HEK293 (cell line): ENCODE measurements around the gene ACOT7.

Experiments used
- CTCF ChIA-PET: fragments of 350-600 bp; formaldehyde crosslinking; extraction: SDS; loops from one replicate; lab custom pipeline; 2021; ENCODE audit warnings: antibody characterized with exemption; lab: Yijun Ruan, JAX
- POLR2A ChIA-PET: fragments of 300-600 bp; formaldehyde crosslinking; extraction: SDS; loops from one replicate; lab custom pipeline; 2020; ENCODE audit warnings: antibody characterized with exemption, inconsistent platforms; lab: Yijun Ruan, JAX
- H3K27ac ChIP-seq: fragments of 200-500 bp; sonication (Bioruptor generic); 2 replicates; pipeline ENCODE4 v1.5.1; 2014; ENCODE audit warnings: low read depth, low read length, control low read depth, inconsistent platforms; ENCODE audit errors: extremely low read depth
- H3K36me3 ChIP-seq, 2 experiments: fragments of 200-500 bp in 1 of 2; sonication (Bioruptor generic) in 1 of 2; 1 replicate in 1 of 2; 2 replicates in 1 of 2; pipeline ENCODE4 v1.5.1; 2014 to 2017; ENCODE audit warnings: inconsistent platforms in 2 of 2, low read length in 2 of 2; ENCODE audit not compliant: control insufficient read depth in 2 of 2, insufficient read depth in 1 of 2
- H3K4me1 ChIP-seq: fragments of 200-500 bp; sonication (Bioruptor generic); 2 replicates; pipeline ENCODE4 v1.5.1; 2014; ENCODE audit warnings: mild to moderate bottlenecking, low read length, inconsistent platforms; ENCODE audit not compliant: control insufficient read depth, insufficient read depth
- H3K4me3 ChIP-seq: 2 replicates; pipeline ENCODE4 v1.5.1; 2011; ENCODE audit warnings: low read depth, mild to moderate bottlenecking, control low read depth, low read length, moderate library complexity
- H3K9me3 ChIP-seq: fragments of 200-500 bp; sonication (Bioruptor generic); 2 replicates; pipeline ENCODE4 v1.5.1; 2014; ENCODE audit warnings: low read depth, low read length, inconsistent platforms; ENCODE audit not compliant: control insufficient read depth, insufficient read depth
- GLIS1 ChIP-seq: fragments of 450-650 bp; formaldehyde crosslinking; IDR thresholded peaks from 2 replicates; pipeline ENCODE4 v1.5.1; 2016; ENCODE audit warnings: missing biosample characterization, missing genetic modification characterization
- HOXC10 ChIP-seq: sonication (generic); formaldehyde crosslinking; IDR thresholded peaks from 2 replicates; pipeline ENCODE4 v1.8.1; 2023; ENCODE audit warnings: mild to moderate bottlenecking, missing genetic modification reagents
- SP2 ChIP-seq: fragments of 450-650 bp; formaldehyde crosslinking; IDR thresholded peaks from 2 replicates; pipeline ENCODE4 v1.5.1; 2016; ENCODE audit warnings: missing biosample characterization, missing genetic modification characterization
- SP7 ChIP-seq: fragments of 450-650 bp; formaldehyde crosslinking; IDR thresholded peaks from 2 replicates; pipeline ENCODE4 v1.5.1; 2016; ENCODE audit warnings: missing biosample characterization, missing genetic modification characterization
- YY1 ChIP-seq: fragments of 450-650 bp; formaldehyde crosslinking; IDR thresholded peaks from 2 replicates; pipeline ENCODE4 v1.5.1; 2018; ENCODE audit warnings: missing biosample characterization, missing genetic modification characterization
- ZBTB48 ChIP-seq: fragments of 450-650 bp; formaldehyde crosslinking; IDR thresholded peaks from 2 replicates; pipeline ENCODE4 v1.5.1; 2016; ENCODE audit warnings: missing biosample characterization, missing genetic modification characterization
- ZNF10 ChIP-seq: fragments of 450-650 bp; formaldehyde crosslinking; IDR thresholded peaks from 2 replicates; pipeline ENCODE4 v1.5.1; 2017; ENCODE audit warnings: missing biosample characterization, missing genetic modification characterization
- ZNF214 ChIP-seq: fragments of 450-650 bp; formaldehyde crosslinking; IDR thresholded peaks from 2 replicates; pipeline ENCODE4 v1.5.1; 2017; ENCODE audit warnings: missing biosample characterization, mild to moderate bottlenecking, missing genetic modification characterization, borderline replicate concordance
- ZNF221 ChIP-seq: fragments of 450-650 bp; formaldehyde crosslinking; IDR thresholded peaks from 2 replicates; pipeline ENCODE4 v1.5.1; 2017; ENCODE audit warnings: missing biosample characterization, missing genetic modification characterization, borderline replicate concordance
- ZNF335 ChIP-seq: fragments of 450-650 bp; formaldehyde crosslinking; conservative IDR thresholded peaks from 2 replicates; pipeline ENCODE4 v1.5.1; 2016; ENCODE audit warnings: missing biosample characterization, missing genetic modification characterization
- ZNF596 ChIP-seq: fragments of 450-650 bp; IDR thresholded peaks from 2 replicates; pipeline ENCODE4 v1.5.0; 2018; ENCODE audit warnings: missing biosample characterization, mild to moderate bottlenecking, missing genetic modification characterization, moderate library complexity
- ZNF776 ChIP-seq: fragments of 450-650 bp; formaldehyde crosslinking; IDR thresholded peaks from 2 replicates; pipeline ENCODE4 v1.5.0; 2017; ENCODE audit warnings: missing biosample characterization, missing genetic modification characterization, borderline replicate concordance
- TF ChIP-seq, protein P1 (sequence below): fragments of 450-650 bp; formaldehyde crosslinking; IDR thresholded peaks from 2 replicates; pipeline ENCODE4; 2016; ENCODE audit warnings: missing biosample characterization, missing genetic modification characterization
- TF ChIP-seq, protein P2 (sequence below): fragments of 450-650 bp; formaldehyde crosslinking; IDR thresholded peaks from 2 replicates; pipeline ENCODE4 v1.5.1; 2016; ENCODE audit warnings: missing biosample characterization, missing genetic modification characterization
- TF ChIP-seq, protein P3 (sequence below): fragments of 450-650 bp; formaldehyde crosslinking; conservative IDR thresholded peaks from 2 replicates; pipeline ENCODE4 v1.5.1; 2016; ENCODE audit warnings: low read depth, missing biosample characterization, missing genetic modification characterization
- TF ChIP-seq, protein P4 (sequence below): fragments of 450-650 bp; formaldehyde crosslinking; IDR thresholded peaks from 2 replicates; pipeline ENCODE4 v1.5.1; 2016; ENCODE audit warnings: missing biosample characterization, missing genetic modification characterization
- TF ChIP-seq, protein P5 (sequence below): fragments of 450-650 bp; formaldehyde crosslinking; IDR thresholded peaks from 2 replicates; pipeline ENCODE4 v1.5.1; 2016; ENCODE audit warnings: missing biosample characterization, missing genetic modification characterization

Gene ACOT7

DNA sequence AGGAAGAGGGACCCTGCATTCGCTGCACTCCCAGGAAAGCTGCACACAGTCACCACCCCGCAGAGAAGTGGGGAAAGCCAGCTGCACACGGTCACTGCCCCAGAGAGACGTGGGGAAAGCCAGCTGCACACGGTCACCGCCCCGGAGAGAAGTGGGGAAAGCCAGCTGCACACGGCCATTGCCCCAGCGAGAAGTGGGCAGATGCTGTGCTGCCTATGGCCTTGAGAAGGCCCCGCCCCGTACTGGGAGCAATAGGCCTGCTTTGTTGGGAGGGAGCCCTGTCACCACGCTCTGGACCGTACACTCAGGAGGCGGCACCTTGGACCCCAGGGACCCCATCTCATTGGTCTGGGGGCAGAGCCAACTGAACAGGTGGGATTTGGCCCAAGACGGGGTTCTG is 128.4 kb downstream of the ACOT7 start:
- Histone ChIP-seq H3K27ac (no peak overlapping the region), H3K9me3 (no peaks in the 10 kb centered on the region), H3K4me3 (no peak overlapping the region), H3K4me1 (peaks cover 6% of the 10 kb centered on the region; the same call in 1 of the 2 replicates), H3K36me3 (peaks cover 0 to 16% of the 10 kb centered on the region in 2 experiments; a peak in 1 of 3 replicates)
- TF ChIP-seq ZBTB48 (tag by site-specific recombination): no peak
- TF ChIP-seq SP2 (tag by site-specific recombination): peak; percentile 24; the same call in 1 of the 2 replicates
- ChIA-PET CTCF (interaction anchor here (1.3 kb wide), 1 partner anchor 26 kb away, joined by 5 read pairs; no protein-coding TSS in a partner anchor), POLR2A (interaction anchor here (0.6 kb wide), 1 partner anchor 242 kb away, joined by 5 read pairs; no protein-coding TSS in a partner anchor)

DNA sequence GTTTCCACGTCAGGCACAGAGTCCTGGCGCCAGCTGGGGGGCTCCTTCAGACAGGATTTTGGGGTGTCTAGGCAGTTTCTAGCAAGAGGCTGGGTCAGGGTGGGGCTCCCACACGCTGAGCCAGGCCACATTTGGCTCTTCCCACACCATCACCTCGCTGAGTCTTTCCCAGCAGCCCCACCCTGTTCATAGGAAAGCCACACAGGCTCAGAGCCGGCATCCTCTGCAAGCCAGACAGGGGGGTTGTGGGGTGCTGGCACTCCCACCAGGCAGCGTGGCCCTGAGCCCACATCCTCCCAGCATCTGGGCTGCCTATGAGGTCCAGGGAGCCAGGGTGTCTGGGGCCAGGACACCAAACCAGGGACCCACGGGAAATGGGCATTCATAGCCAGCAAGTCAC is 129.9 kb downstream of the ACOT7 start:
- H3K27ac ChIP-seq: no peak overlapping the region
- H3K36me3 ChIP-seq: peaks cover 0 to 16% of the 10 kb centered on the region in 2 experiments; a peak in 1 of 3 replicates
- H3K4me1 ChIP-seq: 0 out of 2 replicates have a peak, but pooled peaks cover 2% of the 10 kb centered on the region
- POLR2A ChIA-PET: no interaction called here
- no peak overlapping the region for H3K4me3 ChIP-seq
- no peak for TF ChIP-seq ZNF335 (tag by site-specific recombination)
- TF ChIP-seq, all 188 proteins: peak for 0
- CTCF ChIA-PET: no interaction called here
- H3K9me3 ChIP-seq: no peaks in the 10 kb centered on the region

DNA sequence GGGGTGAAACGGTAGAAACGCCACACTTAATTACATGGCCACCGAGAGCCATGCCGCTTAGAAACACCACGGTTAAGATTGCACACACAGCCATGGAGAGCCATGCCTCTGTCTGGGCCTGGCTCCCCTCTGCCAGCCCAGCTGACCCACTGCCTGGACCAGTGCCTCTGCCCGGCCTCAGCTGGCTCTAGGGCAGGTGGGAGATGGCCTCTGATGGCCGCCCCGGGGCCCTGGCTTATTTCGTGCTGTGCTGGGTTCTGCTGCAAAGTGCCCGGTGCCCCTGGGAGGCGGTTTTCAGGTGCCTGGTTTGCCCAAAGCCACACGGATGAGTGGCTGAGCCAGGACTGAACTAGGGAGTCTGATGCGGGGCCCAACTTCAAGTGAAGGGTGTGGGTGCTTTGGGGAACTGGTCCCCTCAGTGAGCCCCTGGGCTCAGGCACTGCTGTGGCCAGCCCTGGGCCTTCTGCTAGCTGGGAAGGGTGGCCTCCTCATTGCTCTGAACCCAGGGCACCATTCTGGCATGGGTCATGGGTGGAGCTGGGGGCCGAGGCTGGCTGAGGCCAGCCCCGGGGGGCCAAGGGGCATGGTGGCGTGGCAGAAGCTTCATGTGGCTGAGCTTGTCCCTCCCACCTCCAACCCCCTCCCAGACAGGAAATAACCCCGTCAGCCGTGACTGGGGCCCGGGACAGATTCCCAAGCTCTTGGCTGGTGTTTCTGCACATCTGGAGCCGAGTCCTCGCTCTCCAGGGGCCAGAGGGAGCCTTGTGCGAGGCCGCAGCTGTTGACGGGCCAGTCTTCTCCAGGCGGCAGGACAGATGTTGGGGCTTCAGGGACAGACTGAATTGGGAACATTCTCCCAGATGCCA is 130.8 kb downstream of the ACOT7 start:
- Histone ChIP-seq H3K27ac (no peak overlapping the region), H3K4me3 (no peak overlapping the region), H3K4me1 (0 out of 2 replicates have a peak, but pooled peaks cover 2% of the 10 kb centered on the region), H3K36me3 (peaks cover 0 to 16% of the 10 kb centered on the region in 2 experiments; a peak in 1 of 3 replicates), H3K9me3 (no peaks in the 10 kb centered on the region)
- CTCF ChIA-PET: no interaction called here
- POLR2A ChIA-PET: no interaction called here
- no peak for TF ChIP-seq SP7
- TF ChIP-seq, protein P1, sequence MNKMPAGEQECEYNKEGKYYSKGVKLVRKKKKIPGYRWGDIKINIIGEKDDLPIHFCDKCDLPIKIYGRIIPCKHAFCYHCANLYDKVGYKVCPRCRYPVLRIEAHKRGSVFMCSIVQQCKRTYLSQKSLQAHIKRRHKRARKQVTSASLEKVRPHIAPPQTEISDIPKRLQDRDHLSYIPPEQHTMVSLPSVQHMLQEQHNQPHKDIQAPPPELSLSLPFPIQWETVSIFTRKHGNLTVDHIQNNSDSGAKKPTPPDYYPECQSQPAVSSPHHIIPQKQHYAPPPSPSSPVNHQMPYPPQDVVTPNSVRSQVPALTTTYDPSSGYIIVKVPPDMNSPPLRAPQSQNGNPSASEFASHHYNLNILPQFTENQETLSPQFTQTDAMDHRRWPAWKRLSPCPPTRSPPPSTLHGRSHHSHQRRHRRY (tag by site-specific recombination): no peak
- TF ChIP-seq ZNF221 (tag by site-specific recombination): no peak
- peak; percentile 29; the same call in 1 of the 2 replicates for TF ChIP-seq YY1 (tag by site-specific recombination)
- no peak for TF ChIP-seq ZNF214
- no peak for TF ChIP-seq ZNF776 (tag by site-specific recombination)
- no peak for TF ChIP-seq ZNF596 (tag by site-specific recombination)
- TF ChIP-seq, protein P2, sequence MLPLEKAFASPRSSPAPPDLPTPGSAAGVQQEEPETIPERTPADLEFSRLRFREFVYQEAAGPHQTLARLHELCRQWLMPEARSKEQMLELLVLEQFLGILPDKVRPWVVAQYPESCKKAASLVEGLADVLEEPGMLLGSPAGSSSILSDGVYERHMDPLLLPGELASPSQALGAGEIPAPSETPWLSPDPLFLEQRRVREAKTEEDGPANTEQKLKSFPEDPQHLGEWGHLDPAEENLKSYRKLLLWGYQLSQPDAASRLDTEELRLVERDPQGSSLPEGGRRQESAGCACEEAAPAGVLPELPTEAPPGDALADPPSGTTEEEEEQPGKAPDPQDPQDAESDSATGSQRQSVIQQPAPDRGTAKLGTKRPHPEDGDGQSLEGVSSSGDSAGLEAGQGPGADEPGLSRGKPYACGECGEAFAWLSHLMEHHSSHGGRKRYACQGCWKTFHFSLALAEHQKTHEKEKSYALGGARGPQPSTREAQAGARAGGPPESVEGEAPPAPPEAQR (tag by site-specific recombination): no peak
- TF ChIP-seq, protein P3, sequence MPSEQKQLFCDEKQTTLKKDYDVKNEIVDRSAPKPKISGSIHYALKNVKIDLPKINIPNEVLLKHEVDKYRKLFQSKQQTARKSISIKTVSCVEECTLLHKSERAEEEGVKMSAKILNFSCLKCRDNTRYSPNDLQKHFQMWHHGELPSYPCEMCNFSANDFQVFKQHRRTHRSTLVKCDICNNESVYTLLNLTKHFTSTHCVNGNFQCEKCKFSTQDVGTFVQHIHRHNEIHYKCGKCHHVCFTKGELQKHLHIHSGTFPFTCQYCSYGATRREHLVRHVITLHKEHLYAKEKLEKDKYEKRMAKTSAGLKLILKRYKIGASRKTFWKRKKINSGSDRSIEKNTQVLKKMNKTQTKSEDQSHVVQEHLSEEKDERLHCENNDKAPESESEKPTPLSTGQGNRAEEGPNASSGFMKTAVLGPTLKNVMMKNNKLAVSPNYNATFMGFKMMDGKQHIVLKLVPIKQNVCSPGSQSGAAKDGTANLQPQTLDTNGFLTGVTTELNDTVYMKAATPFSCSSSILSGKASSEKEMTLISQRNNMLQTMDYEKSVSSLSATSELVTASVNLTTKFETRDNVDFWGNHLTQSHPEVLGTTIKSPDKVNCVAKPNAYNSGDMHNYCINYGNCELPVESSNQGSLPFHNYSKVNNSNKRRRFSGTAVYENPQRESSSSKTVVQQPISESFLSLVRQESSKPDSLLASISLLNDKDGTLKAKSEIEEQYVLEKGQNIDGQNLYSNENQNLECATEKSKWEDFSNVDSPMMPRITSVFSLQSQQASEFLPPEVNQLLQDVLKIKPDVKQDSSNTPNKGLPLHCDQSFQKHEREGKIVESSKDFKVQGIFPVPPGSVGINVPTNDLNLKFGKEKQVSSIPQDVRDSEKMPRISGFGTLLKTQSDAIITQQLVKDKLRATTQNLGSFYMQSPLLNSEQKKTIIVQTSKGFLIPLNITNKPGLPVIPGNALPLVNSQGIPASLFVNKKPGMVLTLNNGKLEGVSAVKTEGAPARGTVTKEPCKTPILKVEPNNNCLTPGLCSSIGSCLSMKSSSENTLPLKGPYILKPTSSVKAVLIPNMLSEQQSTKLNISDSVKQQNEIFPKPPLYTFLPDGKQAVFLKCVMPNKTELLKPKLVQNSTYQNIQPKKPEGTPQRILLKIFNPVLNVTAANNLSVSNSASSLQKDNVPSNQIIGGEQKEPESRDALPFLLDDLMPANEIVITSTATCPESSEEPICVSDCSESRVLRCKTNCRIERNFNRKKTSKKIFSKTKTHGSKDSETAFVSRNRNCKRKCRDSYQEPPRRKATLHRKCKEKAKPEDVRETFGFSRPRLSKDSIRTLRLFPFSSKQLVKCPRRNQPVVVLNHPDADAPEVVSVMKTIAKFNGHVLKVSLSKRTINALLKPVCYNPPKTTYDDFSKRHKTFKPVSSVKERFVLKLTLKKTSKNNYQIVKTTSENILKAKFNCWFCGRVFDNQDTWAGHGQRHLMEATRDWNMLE (tag by site-specific recombination): no peak
- TF ChIP-seq, protein P4, sequence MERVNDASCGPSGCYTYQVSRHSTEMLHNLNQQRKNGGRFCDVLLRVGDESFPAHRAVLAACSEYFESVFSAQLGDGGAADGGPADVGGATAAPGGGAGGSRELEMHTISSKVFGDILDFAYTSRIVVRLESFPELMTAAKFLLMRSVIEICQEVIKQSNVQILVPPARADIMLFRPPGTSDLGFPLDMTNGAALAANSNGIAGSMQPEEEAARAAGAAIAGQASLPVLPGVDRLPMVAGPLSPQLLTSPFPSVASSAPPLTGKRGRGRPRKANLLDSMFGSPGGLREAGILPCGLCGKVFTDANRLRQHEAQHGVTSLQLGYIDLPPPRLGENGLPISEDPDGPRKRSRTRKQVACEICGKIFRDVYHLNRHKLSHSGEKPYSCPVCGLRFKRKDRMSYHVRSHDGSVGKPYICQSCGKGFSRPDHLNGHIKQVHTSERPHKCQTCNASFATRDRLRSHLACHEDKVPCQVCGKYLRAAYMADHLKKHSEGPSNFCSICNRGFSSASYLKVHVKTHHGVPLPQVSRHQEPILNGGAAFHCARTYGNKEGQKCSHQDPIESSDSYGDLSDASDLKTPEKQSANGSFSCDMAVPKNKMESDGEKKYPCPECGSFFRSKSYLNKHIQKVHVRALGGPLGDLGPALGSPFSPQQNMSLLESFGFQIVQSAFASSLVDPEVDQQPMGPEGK (tag by site-specific recombination): no peak
- no peak for TF ChIP-seq ZNF10
- TF ChIP-seq, protein P5, sequence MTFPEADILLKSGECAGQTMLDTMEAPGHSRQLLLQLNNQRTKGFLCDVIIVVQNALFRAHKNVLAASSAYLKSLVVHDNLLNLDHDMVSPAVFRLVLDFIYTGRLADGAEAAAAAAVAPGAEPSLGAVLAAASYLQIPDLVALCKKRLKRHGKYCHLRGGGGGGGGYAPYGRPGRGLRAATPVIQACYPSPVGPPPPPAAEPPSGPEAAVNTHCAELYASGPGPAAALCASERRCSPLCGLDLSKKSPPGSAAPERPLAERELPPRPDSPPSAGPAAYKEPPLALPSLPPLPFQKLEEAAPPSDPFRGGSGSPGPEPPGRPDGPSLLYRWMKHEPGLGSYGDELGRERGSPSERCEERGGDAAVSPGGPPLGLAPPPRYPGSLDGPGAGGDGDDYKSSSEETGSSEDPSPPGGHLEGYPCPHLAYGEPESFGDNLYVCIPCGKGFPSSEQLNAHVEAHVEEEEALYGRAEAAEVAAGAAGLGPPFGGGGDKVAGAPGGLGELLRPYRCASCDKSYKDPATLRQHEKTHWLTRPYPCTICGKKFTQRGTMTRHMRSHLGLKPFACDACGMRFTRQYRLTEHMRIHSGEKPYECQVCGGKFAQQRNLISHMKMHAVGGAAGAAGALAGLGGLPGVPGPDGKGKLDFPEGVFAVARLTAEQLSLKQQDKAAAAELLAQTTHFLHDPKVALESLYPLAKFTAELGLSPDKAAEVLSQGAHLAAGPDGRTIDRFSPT: no peak
- no peak for TF ChIP-seq GLIS1 (tag by site-specific recombination)
- no peak for TF ChIP-seq HOXC10
